Posterior cingulate gyrus (tissue), 11 donors: Measurements from ENCODE around the gene LSMEM2.
A peak's percentile ranks its signal among the peaks of the same experiment; 100 is the strongest.

Source experiments
- DNase-seq, 10 donors: peaks; one replicate each; pipeline versions ENCODE4 v3.0.0 to v3.0.0-alpha.2; 2020 to 2021; ENCODE audit warnings: mixed read lengths in 3 of 10
- intact Hi-C: fragments of 100-400 bp; cut with DNase I; formaldehyde crosslinking; loops from one replicate; pipeline ENCODE4 v1.15.1; 2023

The LSMEM2 gene

GRCh38 chr3:50318163-50318562 lies 39.3 kb downstream of the LSMEM2 start:
- intact Hi-C loops = no loop called here
- peak in 1 of 10 donors; percentile 74 for DNase-seq

DNA sequence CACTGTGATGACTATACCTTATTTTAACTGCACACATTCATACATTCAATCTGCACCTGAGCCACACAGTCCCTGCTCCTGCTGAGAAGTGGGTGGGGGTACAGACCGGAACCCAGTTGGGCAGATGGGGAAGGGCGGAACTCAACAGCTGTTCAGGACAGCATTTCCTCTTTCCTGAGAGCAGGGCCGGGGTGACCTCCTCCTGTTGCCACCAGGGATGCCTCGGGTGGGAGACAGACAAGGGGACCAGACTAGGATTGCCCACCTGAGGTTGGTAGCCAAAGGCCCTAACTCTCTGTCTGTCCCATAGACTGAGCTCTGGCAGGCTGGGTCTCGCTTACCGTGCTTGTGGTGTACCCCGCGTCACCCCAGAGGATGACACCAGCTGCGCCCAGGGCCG lies 39.7 kb downstream of the LSMEM2 start:
- intact Hi-C loops = no loop called here
- DNase-seq = peak in 1 of 10 donors; percentile 67

GRCh38 chr3:50319181-50319893 lies 40.5 kb downstream of the LSMEM2 start:
- DNase-seq = no peak
- intact Hi-C loops = no loop called here

DNA sequence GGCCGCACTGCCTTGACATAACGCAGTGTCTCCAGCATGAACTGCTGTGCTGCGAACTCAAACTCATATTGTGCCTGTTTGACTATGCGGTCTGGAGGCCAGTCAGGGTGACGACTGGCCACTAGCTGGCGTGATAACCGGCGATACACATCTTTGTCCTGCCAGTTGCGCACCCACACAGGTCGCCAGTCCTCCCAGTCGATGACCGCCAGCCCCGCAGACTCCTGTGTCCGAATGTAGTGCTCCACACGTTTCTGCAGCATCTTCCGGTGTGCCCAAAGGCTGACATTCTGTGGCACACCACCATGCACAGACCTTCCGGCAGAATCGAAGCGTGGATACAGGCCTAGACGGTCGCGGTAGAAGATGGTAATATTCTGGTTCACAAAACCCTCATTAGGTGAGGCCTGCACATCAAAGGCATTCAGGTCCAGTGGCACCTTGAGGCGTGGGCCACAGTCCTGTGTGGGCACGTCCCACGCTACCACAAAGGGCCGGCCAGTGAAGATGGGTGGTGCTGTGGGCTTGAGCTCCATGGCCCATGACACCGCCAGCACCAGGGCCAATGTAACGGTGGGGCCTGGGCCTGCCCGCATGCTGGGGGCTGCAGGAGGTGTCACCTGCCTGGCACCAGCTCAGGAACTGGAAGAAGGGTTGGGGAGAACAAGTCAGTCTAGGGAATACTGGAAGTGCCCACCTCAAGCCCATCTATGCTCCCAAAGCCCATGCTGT lies 41.2 kb downstream of the LSMEM2 start:
- DNase-seq = no peak
- intact Hi-C loops = loop anchor here (2.0 to 10.0 kb wide), 3 partner anchors 19 to 93 kb away; partner anchors contain the start of gene LSMEM2

- intact Hi-C loops = loop anchor here (2.0 to 10.0 kb wide), 3 partner anchors 20 to 94 kb away; partner anchors contain the start of gene LSMEM2
- DNase-seq = peak; percentile 70 to 97 (median 78)
Measured at GRCh38 chr3:50320853-50321335, 42.0 kb downstream of the LSMEM2 start.

DNA sequence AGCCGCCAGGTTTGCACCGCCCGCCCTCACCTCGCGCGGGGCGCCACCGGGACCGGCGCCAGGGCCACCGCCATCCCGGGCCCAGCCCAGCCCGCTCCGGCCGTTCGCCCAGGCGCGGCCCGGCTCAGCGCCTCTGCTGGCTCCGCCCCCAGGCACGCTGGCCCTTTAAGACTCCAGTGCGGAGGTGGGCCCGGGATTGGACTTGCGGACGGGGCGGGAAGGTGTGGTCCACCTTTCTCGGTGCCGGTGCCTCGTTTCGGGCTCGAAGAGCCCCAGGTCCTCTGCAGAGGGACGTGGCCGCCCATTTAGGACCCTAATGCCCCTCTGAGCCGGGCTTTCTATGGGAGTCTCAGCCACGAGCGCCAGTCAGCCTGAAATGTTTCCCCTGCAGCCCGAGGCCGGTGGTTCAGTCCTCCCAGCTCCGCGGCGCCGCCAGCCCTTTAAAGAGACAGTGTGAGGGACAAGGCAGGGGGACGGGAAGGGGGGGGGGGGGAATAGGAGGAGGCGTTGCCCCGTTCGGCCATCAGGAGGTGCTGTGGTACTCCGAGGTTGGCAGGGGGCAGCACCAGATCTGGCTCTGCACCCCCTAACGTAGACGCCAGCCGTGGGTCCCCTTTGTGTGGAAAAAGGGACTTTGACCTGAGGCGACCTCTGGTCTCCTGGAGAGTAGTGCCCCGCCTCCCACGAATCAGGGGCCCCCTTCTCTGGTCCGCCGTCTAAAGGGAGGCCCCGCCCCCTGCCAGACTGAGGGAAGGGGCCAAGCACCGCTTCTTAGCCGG lies 42.6 kb downstream of the LSMEM2 start:
- peak; percentile 84 to 99 (median 90) for DNase-seq
- intact Hi-C loops = loop anchor here (2.0 to 10.0 kb wide), 3 partner anchors 21 to 95 kb away; partner anchors contain the start of gene LSMEM2

- DNase-seq = no peak
- intact Hi-C loops = loop anchor here (10.0 kb wide), 1 partner anchor 47 kb away; the partner anchor contains the start of gene LSMEM2
Measured at GRCh38 chr3:50322115-50322385, 43.2 kb downstream of the LSMEM2 start.

GRCh38 chr3:50322386-50323091 lies 43.7 kb downstream of the LSMEM2 start, which contains the start of gene HYAL2:
Gene HYAL2 (minus strand): TSS chr3:50322745. CDS start chr3:50320489, 2,256 bp downstream.
- intact Hi-C loops = loop anchor here (10.0 kb wide), 1 partner anchor 48 kb away; the partner anchor contains the start of gene LSMEM2
- no peak for DNase-seq

DNA sequence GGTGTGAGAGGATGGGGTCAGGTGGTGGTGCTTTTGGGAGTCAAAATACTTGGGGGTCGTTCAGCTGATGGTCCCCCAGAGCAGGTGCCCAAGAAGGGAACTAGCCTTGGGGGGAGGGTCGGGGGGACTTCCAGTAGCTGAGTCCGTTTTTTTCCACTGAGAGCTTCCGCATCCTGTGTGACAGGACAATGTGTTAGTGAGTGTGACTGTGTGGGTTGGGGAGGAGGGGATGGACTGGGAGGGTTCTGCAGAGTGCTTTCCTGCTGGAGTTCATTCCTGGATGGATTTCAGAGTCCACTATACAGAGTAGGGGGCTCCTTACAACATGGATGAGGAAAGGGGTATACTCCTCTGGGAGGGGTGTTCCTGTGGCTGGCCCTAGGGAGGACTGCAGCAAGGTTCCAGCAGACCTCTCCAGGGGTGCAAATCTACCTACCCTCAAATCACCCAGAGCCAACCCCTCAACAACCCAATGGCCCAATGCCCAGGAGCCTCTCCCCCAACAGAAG lies 44.3 kb downstream of the LSMEM2 start:
- intact Hi-C loops = loop anchor here (10.0 kb wide), 1 partner anchor 48 kb away; the partner anchor contains the start of gene LSMEM2
- DNase-seq = no peak

DNA sequence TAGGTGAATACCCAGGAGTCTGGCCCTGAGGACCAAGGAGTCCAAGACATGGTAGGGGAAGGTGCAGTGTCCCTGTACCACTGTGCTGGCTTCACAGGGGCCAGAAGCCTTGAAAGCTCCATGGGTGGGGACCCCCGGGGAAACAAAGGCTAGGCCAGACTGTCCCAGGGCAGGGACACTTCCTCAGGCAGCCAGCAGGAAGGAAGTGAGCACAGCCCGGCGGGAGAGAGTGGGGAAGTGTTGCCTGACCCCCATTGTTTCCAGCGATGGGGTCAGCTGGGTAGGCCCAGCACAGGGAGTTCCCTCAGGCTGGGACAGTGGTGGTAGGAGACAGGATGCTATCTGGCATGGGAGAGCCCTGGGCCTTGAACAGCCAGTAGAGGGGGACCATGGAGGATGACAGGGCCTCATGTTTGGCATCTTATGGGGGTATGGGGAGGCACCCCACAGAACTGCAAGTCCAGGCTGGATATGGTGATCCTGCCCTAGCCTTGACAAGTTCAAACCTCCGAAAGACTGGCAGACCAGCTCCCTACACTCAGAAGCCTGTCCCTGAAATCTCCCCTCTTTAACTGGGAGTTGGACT lies 44.8 kb downstream of the LSMEM2 start:
- intact Hi-C loops = loop anchor here (10.0 kb wide), 1 partner anchor 49 kb away; the partner anchor contains the start of gene LSMEM2
- DNase-seq = no peak

DNA sequence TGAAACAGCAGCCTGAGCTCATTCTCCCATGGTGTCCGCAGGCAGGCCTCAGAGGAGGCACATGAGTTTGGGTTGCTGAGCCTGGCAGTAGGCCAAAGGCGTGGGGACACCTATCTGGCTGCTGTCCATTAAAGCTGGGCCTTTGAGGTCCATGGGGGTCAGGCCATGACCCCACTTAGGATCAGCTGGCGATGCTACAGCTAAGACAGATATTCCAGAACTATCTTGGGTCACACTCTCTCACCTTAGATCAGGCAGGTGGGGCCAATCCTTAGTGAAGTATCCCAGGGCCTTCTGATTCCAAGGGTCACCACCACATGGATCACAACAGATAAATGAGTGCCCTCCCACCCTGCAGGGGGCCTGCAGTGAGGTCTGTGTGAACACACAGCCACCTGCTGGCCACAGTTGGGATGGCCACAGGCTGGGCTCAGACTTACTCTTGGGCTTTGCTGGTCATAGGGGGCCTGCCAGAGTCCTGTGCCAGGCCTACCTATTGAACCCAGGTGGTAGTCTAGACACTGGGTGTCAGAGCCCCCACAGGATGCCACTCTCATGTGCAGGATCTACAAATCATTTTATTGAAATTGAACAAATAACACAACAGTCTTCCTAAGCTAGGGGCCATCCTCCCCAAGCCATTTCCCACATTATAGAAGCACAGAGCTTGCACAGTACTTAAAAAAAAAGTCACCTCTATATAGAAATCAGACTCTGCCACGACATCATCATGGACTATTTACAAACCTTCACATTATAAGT lies 45.6 kb downstream of the LSMEM2 start:
- DNase-seq = peak; percentile 61 to 95 (median 73)
- intact Hi-C loops = loop anchor here (10.0 kb wide), 1 partner anchor 50 kb away; the partner anchor contains the start of gene LSMEM2

GRCh38 chr3:50325113-50325480 lies 46.2 kb downstream of the LSMEM2 start:
- intact Hi-C loops = loop anchor here (10.0 kb wide), 1 partner anchor 50 kb away; the partner anchor contains the start of gene LSMEM2
- no peak for DNase-seq

DNA sequence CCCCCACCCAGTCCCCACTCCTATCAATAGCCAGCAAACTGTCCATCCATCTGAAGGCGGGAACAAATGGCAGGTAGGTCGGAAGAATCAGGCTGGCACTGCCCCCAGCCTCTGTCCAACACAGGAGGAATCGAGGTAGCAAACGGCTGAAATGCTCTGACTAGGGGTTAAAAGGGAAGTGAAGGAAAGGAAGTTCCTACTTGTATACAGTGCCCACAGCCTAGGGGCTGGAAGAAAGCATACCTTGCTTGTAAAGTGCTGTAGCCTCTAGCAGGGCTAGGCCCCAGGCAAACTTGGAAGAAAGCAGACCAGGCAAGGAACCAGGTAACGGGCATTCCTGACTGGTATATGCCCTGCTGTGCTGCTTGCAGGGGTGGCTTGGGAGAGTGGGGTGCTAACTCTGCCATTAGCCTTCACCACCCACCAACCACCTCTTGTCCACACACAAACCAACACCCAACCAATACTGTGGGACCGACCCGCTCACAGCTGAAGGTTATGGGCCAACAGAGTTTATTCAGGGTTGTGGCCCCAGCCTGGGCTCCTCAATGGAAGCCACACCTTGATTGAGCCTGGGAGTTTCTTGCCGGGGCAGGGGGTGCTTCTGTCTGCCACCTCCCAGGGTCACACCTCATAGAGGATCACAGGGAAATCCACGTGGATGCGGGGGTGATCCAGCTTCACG lies 46.8 kb downstream of the LSMEM2 start:
- DNase-seq = no peak
- intact Hi-C loops = loop anchor here (10.0 kb wide), 1 partner anchor 51 kb away; the partner anchor contains the start of gene LSMEM2

DNA sequence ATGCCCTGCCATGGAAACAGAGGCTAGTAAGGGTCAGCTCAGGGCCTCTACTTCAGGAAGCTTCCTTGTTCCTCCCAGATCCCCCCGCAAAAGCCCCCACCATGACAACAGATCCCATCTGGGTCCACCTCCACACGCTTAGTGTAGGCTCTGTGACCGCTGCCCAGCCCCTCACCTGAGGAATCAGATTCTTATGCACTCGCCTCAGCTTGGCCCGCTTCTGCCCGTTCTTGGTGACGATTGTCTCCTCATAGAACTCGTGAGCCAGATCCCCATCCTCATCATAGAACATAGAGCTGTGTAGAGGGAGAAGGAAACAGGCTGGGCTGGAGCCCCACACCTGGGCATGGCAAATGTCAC lies 47.3 kb downstream of the LSMEM2 start:
- intact Hi-C loops = loop anchor here (10.0 kb wide), 1 partner anchor 51 kb away; the partner anchor contains the start of gene LSMEM2
- no peak for DNase-seq

DNA sequence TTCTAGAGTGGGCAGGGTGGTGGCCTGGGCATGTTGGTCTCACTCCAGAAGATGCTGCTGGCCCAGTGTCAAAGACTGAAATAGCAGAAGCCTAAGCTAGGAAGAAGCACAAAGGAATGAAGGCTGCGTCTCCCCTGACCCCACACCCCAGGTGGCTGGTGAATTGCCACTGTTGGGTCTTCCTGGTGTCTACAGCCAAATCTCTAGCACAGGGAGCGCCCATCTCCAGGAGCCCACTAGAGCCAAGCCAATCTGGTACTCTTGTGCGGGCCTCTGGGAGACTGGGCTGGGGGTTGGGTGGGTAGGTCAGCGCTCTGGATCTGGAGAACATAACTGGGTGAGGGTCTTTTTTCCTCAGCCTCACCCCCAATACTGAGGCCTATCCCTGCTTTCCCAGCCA lies 48.2 kb downstream of the LSMEM2 start:
- no peak for DNase-seq
- intact Hi-C loops = loop anchor here (10.0 kb wide), 1 partner anchor 52 kb away; the partner anchor contains the start of gene LSMEM2

DNA sequence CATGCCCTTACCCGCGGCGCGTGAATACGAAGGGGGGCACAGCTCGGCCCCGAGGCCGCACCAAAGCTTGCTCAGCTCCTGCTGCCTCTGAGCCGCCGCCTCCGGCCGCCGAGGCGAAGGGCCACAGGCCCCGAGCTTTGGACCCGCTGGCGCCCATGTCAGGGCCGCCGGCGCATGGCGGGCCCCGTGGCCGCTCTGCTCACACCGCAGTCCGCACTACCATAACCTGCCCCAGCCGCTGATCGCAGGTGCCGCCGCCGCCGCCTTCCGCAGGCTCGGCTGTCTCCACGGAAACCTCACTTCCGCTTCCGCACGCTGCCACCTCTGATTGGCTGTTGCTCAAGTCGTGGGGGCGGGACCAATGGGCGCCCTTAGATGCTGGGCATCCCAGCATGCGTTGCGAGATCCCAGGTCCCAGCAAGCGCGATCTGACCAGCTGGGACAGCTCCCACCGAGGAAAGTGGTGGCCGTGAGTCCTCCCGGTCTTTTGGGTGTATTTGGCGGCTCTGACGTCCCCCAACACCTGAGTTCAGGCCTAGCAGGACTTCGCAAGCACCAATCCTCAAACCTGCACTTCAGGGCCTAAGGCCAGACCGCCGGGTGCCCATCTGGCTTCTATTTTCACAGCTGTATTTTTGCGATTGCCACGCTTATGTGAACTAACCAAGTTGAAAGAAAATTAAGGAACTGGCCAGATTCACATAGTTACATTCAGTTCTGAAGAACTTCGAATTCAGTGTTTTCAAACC lies 49.2 kb downstream of the LSMEM2 start, which contains the start of gene TUSC2:
TSS of gene TUSC2 (minus strand) at position 281 of the 749 bp plus-strand sequence. CDS start at position 157, 124 bp downstream.
- intact Hi-C loops = loop anchor here (10.0 kb wide), 1 partner anchor 53 kb away; the partner anchor contains the start of gene LSMEM2
- DNase-seq = peak; percentile 96 to 100 (median 98)

DNA sequence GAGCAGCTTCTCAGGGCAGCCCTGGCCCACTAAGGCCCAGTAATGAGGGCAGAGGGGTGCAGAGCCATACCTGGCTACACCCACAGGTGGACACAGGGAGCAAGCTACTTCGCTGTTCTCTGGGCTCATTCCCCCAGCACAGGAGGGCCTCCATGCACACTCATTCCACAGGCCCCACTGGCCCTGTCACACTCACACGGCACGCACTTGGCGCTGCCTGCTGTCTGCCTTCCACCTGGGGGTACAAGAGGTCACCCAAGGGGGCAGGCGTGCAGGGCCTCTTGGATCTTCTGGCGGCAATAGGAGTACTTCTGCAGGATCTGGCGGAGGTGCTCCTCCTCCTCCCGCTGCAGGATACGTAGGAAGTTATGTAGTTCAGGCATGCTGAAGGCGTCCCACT lies 51.4 kb downstream of the LSMEM2 start:
- intact Hi-C loops = no loop called here
- no peak for DNase-seq
